Loucy (cell line): ENCODE data around the gene FKBP5.

Experiments
- EZH2phosphoT487 ChIP-seq: fragments of 200-600 bp; IDR thresholded peaks from 2 replicates; pipeline ENCODE4 v1.6.1; 2018; ENCODE audit warnings: antibody characterized with exemption, mild to moderate bottlenecking, moderate library complexity, borderline replicate concordance
- TF ChIP-seq, protein P1 (sequence below): fragments of 200-600 bp; sonication (generic); conservative IDR thresholded peaks from 2 replicates; pipeline ENCODE4 v1.5.1; 2014; ENCODE audit warnings: mild to moderate bottlenecking, antibody characterized with exemption, low read length

DNA sequence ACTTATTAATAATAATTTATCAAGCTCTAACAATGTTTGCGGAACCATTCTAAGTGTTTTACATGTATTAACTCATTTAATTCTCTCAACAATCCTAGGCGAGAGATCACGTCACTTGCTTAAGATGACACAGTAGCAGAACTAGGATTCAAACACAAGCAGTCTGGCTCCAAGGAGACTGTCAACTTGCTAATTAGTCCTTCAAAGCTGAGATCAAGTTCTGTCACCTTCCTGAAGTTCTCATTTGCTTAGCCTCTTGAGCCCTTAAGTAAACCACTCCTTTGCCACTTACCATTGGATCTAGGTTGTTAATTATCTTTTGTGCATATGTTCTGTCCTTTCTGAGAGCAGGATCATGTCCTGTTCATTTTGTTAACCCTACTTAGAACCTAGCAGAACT, 14.1 kb downstream of the FKBP5 start:
- TF ChIP-seq, protein P1, sequence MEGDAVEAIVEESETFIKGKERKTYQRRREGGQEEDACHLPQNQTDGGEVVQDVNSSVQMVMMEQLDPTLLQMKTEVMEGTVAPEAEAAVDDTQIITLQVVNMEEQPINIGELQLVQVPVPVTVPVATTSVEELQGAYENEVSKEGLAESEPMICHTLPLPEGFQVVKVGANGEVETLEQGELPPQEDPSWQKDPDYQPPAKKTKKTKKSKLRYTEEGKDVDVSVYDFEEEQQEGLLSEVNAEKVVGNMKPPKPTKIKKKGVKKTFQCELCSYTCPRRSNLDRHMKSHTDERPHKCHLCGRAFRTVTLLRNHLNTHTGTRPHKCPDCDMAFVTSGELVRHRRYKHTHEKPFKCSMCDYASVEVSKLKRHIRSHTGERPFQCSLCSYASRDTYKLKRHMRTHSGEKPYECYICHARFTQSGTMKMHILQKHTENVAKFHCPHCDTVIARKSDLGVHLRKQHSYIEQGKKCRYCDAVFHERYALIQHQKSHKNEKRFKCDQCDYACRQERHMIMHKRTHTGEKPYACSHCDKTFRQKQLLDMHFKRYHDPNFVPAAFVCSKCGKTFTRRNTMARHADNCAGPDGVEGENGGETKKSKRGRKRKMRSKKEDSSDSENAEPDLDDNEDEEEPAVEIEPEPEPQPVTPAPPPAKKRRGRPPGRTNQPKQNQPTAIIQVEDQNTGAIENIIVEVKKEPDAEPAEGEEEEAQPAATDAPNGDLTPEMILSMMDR, result no peak
- no peak for TF ChIP-seq EZH2phosphoT487
